Ramos (cell line): ENCODE results near the gene SLC29A1.
"Not testable (repeated sequence)": the region's sequence is repeated elsewhere in the genome, so short reads cannot be mapped to it uniquely, and the experiment has no call there.

ENCODE experiments used
- in situ Hi-C: fragments of 300-500 bp; cut with MboI; formaldehyde crosslinking; loops from one replicate; pipeline ENCODE4 v1.14.3; 2022; ENCODE audit warnings: low sequenced_read_pairs; ENCODE audit not compliant: unreplicated experiment

SLC29A1 gene

DNA sequence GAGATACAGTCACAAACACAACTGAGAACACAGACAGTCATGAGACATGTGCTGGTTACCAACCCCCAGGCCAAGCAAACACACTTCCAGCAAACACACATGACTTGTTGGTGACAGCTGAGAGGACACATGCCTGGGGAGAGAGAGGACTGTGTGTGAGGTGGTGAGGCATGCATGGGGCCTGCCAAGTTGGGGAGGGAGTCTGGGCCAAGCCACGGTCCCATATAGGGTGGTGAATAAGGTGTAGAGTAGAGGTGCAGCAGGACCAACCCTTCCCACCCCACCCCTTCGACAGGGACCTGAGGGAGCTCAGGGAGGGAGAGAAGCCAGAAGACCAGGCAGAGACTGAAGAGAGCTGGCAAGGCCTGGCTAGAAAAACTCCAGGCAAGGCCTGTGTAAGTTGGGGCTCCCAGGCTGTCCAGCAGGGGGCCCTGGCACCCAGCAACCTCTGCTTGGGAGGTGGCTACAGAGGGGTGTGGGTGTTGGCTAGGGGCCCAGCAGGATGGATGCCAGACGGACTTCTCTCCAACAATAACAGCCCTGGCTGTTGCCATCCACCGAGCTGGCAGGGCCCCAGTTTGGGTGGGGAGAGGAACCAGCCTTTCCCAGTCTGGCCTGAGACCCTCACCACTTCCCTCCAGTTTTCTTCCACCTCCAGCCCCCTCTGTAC lies 2.0 kb upstream of the SLC29A1 start:
- in situ Hi-C loops, result no loop called here

DNA sequence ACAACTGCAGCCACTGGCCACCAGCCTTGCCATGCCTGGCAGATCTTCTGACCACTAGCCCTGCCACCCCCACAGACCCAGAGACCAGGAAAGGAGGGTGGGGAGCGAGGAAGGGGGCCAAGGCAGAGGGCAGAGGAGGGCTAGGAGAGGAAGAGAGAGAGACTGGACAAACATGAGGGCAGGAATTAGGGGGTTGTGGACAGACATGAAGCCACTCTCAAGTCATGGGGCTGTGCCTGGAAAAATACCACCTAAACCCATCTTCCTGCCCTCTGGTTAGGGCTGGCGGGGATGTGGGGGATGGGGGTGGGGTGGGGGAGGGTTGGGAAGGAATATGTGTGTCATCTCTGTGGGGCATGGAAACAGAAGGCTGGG lies 1.4 kb upstream of the SLC29A1 start:
- in situ Hi-C loops, result no loop called here

DNA sequence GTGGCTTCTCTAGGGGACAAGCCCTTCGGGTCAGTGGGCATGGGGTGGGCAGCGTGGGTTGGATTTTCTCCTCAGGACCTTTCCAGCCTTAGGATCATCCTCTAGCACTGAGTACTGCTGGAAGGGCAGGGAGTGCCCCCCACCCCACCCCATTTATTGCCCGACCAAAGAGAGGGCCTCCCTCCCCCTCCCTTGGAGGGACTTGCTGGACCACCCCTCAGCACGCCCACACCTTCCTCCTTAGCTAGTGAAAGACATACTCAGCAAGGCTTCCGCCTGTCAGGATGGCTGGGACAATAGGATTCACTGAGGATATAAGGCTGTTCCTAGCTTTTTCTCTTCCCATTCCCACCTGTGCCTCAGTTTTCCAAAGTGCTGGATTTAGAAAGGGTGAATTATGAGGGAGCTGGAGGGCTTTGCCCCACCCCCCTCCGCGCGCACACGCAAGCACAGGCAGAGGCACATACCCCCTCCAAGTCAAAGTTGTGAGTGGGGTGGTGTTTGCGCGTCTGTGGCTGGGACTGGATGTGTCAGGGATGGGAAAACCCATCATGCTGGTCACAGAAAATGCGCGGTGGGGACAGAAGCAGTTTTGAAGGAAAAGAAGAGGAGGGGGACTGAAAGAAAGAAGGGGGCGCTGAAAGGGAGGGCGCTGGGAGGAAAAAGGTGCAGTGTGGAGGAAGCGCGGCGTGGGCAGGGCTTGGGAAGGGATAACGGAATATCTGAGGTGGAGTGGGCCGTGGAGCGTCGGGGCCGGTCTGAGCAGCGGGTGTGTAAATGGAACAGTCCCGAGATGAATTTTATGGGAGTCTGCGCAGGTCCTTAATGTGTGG lies 693 bp upstream of the SLC29A1 start:
- in situ Hi-C loops, result no loop called here

DNA sequence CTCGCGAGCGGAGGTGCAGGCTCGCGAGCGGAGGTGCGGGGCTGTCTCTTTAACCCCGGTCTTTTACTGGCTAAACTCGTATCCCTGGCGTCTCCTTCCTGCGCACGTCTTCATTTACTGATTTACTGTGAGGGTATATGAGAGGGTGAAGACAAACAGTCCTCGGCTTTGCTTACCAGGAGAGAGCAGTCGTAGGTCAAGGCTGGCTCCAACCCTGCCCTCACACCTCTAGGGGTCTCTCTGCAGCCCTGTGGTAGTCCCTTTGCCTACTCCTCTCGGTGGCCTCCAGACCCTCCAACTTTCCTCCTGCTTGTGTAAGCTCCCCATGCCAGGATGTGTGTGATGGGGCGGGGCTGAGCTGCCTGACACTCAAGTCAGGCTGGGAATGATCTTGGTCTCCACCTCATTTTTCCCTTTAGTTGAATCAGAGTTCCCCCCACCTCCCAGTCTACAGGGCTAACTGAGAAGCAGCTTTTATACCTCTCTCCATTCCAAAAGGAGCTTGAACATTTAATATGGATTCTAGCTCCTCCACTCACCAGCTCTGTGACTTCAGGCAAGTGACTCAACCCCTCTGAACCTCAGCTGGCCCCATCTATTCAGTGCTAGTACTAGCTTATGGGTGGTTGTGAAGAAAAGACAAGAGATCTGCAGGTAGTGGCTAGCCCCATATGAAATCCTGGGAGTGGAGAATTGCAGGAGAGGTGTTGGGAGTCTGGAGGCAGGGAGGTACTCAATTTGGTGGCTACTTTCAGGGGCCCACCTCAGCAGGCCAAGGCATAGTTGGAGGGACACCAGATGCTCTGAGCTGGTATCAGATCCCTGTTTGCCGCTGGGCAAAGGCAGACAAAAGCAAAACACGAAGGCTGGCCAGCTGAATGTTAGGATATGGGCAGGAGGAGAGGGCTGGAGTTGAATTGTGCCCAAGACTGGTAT lies 902 bp downstream of the SLC29A1 start:
- in situ Hi-C loops, result no loop called here

DNA sequence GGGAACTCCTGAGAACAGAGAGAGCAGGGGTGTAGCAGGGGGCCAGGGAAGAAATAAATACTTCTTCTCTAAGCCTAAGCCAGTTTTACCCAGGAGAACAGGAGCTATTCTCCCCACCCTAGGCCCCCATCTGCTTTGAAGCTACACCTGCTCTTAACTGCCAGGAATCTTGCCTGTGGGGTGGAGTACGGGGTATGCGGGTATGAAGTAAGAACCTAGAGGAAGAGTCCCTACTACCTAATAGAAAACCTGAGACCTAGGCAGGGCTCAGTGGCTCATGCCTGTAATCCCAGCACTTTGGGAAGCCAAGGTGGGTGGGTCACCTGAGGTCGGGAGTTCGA lies 1.5 kb downstream of the SLC29A1 start:
- in situ Hi-C loops, result no loop called here

DNA sequence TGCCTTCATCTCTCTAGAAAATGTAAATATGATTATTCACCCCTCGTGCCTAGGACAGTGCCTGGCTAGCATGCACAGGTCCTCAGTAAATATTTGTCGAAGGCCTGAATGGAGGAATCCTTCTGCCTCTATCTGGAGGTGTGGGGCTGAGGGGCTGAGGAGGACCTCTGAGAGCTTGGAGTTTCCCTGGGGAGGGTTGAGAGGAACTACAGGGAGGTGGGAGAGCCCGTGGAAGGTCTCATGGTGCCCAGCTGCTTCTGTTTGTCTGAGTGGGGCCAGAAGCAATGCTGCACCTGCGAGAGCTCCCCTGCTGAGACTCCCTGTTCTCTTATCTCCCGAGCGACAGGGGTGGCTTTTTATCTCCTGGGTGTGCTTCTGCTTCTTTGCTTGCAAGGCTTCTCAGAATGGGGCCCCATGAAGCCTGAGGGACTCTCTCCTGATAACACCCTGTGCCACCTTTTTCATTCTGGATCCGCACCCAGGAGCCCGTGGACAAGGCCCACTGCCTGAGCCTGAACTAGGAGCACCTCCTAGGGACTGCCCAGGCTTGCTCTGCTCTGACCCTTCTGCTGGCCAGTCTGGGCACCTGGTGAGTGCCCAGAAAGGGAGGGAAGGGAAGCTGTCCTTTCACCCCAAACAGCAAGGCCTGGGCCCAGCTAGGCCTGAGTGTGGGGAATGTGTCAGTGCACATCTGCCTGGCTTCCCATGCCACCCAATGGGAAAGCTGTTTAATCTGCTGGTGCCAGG lies 2.4 kb downstream of the SLC29A1 start:
- in situ Hi-C loops, result no loop called here

DNA sequence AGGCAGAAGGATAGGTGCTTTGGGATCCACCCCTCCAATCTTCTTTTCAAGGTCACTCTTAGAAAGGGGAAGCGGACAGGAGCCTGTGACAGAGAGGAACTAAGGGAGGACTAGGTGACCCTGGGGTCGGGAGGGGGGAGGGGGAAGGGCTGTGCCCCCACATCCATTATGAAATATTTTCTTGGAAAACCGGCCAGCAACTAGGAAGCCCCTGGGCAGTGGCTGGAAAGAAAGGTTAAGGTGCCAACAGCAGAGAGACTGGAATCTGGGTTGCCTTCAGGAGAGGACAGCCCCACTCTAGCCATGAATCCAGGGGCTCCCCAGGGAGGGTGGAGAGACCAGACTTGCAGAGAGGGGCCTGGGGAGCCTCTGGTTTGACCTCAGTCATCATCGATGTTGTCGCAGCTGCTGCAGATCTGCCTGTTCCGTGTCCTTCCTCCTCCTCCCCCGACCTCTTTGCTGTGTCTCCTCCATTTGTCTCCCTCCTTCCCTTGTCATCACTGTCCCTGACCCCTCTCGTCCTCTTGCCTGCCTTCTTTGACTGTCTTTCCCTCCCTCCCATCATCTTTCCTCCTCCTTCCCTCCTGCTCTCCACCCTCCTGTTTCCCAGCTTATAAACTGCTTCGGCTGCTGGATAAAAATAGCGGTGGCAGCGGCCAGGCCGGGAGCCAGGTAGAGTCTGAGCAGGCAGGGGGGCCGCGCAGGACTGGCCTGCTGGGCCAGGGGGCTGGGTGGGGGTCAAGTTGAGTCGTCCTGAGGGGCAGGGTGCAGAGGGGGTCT lies 3.2 kb downstream of the SLC29A1 start:
- in situ Hi-C loops, result no loop called here

DNA sequence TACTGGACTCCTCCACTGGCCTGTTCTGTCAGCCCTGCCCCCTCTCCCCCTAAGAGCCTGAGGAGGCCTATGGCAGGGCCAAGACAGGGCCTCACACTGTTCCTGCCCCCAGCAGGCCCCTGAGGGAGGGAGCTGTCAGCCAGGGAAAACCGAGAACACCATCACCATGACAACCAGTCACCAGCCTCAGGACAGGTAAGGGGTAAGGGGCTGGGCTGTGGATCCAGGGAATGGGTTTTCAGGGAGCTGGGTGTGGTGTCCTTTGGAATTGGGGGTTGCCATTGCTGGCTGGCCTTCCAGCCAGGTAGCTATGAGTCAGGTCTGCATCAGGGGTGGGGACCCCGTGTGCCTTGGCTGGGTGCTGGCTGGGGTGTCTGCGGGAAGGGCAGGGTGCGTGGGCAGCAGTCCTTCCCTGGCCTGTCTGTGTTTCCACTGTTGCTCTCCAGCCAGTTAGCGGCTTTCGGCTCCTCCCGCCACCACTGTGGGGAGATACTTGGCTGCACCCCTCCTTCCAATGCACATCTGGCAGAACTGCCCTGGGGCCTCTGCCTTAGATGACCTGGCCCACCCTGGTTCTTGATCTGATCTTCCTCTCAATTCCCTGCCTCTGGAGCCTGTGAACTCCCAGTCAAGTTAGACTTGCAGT lies 3.9 kb downstream of the SLC29A1 start:
- in situ Hi-C loops, result no loop called here

DNA sequence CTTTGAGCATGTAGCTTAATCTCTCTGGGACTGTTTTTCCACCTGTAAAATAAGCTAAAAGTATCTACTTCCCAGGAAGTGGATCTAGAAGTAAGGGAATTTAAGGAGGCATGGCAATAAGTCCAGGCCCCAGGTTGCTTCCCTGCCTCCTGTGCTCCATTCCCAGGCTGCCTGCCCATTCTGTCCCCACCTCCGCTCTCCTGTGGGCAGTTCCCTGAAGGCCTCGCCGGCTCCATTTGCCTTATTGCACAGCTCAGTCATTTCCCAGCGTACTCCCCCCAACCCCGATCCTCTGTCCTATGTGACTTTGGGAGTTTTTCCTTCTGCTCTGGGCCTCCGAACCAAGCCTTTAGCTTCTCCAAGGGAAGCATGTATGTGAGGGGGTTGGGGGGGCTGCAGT lies 4.6 kb downstream of the SLC29A1 start:
- in situ Hi-C loops, result no loop called here

DNA sequence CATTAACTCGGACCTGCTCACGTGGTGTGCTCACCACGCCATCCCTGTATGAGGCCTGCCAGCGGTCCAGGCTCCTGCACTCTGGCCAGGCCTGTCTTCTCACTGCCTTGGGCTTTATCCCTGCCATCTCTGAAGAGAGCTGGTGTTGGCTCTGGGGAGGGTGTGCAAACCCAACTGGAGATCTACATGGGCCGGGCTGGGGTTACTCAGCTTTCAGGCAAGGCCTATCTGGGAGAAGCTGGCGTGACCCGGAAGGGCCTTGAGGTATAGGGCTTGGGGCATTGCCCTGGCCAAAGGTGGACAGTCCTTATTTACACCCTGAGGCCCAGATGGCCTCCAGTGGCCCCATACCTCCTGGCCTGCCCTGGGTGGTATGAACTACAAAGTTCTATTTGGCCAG lies 5.0 kb downstream of the SLC29A1 start:
- in situ Hi-C loops, result no loop called here

DNA sequence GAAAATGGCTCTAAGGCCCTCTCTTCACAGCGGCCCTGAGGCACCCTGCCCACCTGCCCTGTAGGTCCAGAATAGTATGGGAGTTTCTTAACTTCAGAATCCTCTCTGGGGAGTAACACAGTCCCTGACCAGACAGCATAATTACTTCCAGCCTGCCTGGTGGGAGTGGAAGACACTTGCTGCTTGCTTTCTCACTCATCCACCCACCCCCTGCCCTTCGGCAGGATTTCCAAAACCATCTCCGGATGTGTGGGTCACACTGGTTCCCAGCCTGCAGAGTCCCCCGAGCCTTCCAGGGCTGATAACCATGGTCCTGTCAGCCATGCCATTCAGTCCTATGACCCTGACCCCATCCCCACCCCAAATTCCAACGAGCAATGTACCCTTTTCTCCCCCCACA lies 5.4 kb downstream of the SLC29A1 start:
- in situ Hi-C loops, result no loop called here

DNA sequence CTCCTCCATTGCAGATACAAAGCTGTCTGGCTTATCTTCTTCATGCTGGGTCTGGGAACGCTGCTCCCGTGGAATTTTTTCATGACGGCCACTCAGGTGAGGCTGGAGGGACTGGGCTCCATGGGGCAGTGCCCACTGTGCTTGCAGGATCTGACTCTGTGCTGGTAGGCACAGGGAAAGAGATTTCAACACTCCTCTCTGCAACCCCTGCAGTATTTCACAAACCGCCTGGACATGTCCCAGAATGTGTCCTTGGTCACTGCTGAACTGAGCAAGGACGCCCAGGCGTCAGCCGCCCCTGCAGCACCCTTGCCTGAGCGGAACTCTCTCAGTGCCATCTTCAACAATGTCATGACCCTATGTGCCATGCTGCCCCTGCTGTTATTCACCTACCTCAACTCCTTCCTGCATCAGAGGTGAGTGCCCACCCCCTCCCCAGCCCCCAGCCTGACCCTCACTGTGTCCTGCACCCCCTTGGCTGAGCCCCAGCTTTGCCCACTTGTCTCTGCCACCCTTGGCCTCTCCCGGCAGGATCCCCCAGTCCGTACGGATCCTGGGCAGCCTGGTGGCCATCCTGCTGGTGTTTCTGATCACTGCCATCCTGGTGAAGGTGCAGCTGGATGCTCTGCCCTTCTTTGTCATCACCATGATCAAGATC lies 6.1 kb downstream of the SLC29A1 start:
- in situ Hi-C loops, result no loop called here

DNA sequence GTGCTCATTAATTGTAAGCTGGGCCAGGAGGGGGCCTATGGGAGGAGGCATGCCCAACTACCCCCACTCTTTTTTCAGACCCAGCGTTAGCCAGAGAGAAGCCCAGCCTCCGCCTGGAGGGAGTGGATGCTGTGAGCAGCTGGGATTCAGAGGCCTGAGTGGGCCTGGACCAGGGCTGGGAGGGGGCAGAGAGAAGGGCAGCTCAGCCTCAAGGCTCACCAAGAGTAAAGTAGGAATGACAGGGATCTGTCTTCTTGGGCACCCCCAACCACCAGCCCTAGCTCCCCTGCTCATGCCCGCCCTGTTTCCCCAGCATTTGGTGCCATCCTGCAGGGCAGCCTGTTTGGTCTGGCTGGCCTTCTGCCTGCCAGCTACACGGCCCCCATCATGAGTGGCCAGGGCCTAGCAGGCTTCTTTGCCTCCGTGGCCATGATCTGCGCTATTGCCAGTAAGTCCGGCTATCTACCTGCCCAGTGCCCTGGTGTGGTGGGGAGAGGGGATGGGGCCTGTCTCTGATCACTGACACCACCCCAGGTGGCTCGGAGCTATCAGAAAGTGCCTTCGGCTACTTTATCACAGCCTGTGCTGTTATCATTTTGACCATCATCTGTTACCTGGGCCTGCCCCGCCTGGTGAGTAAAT lies 6.8 kb downstream of the SLC29A1 start:
- in situ Hi-C loops, result no loop called here

DNA sequence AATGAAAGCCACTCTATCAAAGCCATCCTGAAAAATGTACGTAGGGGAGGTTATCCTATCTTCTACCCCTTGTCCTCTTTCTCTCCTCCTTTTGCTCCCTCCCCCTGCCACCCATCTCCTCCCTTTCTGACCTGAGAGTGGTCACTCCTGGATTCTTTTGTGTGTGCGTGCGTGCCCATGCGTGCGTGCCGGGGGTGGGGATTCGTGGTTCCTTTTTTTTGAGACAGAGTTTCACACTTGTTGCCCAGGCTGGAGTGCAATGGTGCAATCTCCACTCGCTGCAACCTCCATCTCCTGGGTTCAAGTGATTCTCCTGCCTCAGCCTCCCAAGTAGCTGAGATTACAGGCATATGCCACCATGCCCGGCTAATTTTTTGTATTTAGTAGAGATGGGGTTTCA lies 8.0 kb downstream of the SLC29A1 start:
- in situ Hi-C loops, result not testable (repeated sequence)

DNA sequence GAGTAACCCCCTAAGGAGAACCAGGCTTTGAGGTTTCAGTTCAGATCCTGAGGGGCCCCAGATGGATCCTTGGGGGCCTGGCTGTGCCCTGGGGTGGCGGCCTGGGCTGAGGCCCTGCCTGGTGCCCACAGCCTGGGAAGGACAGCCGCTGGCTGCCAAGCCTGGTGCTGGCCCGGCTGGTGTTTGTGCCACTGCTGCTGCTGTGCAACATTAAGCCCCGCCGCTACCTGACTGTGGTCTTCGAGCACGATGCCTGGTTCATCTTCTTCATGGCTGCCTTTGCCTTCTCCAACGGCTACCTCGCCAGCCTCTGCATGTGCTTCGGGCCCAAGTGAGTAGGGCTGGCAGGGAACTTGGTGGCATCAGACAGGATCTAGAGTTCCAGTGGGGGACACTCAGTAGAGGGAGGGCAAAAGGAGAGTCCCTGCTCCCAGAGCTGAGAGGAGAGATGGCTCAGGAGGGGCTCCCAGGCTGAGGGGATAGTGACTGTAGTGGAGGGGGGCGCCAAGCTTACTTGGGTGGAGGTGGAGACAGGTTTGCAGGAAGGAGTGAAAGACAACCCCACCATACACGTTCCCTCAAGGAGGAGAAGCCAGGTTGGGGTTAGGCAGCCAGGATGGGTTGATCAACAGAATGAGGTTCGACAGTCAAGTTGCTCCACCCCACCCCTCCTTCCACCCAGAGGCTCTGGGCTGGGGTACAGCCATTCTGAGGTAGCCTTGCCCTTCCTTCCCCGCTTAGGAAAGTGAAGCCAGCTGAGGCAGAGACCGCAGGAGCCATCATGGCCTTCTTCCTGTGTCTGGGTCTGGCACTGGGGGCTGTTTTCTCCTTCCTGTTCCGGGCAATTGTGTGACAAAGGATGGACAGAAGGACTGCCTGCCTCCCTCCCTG lies 9.5 kb downstream of the SLC29A1 start:
- in situ Hi-C loops, result no loop called here

DNA sequence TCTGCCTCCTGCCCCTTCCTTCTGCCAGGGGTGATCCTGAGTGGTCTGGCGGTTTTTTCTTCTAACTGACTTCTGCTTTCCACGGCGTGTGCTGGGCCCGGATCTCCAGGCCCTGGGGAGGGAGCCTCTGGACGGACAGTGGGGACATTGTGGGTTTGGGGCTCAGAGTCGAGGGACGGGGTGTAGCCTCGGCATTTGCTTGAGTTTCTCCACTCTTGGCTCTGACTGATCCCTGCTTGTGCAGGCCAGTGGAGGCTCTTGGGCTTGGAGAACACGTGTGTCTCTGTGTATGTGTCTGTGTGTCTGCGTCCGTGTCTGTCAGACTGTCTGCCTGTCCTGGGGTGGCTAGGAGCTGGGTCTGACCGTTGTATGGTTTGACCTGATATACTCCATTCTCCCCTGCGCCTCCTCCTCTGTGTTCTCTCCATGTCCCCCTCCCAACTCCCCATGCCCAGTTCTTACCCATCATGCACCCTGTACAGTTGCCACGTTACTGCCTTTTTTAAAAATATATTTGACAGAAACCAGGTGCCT lies 10.2 kb downstream of the SLC29A1 start:
- in situ Hi-C loops, result no loop called here
